Calu3 (cell line): Measurements from ENCODE around the gene LLGL2. TPM values are rescaled to one million over a fixed set of nuclear protein-coding genes. Genes with fewer than 3 reads are reported as not detected.
A peak's percentile ranks its signal among the peaks of the same experiment; 100 is the strongest.

Experiments used
- BruUV-seq: library from RNA; stranded (reverse); fragments of 400-500 nt; replicated peaks from 2 replicates; lab custom pipeline; 2021; lab: Mats Ljungman, UMichigan
- CTCF ChIA-PET: fragments of 300-600 bp; sonication (Branson Sonifier 250); formaldehyde crosslinking; loops from one replicate; lab custom pipeline; 2022; ENCODE audit warnings: antibody characterized with exemption; lab: Charles Lee
- DNase-seq: peaks from one replicate; pipeline ENCODE4 v3.0.0; 2022
- H3K27ac Mint-ChIP-seq: one replicate; pipeline ENCODE4 v1.8.0; 2022; ENCODE audit warnings: mixed read lengths; ENCODE audit not compliant: unreplicated experiment
- H3K27me3 Mint-ChIP-seq: one replicate; pipeline ENCODE4 v1.8.0; 2022; ENCODE audit warnings: mixed read lengths; ENCODE audit not compliant: unreplicated experiment
- H3K36me3 Mint-ChIP-seq: one replicate; pipeline ENCODE4 v1.8.0; 2022; ENCODE audit warnings: mild to moderate bottlenecking, moderate library complexity, mixed read lengths; ENCODE audit not compliant: insufficient read depth, unreplicated experiment
- H3K4me1 Mint-ChIP-seq: one replicate; pipeline ENCODE4 v1.8.0; 2022; ENCODE audit warnings: mild to moderate bottlenecking, low read depth, mixed read lengths; ENCODE audit not compliant: unreplicated experiment
- H3K4me3 Mint-ChIP-seq: one replicate; pipeline ENCODE4 v1.8.0; 2022; ENCODE audit warnings: mild to moderate bottlenecking, low read depth, moderate library complexity, mixed read lengths; ENCODE audit not compliant: unreplicated experiment
- H3K9me3 Mint-ChIP-seq: one replicate; pipeline ENCODE4 v1.8.0; 2022; ENCODE audit warnings: low read depth, mixed read lengths; ENCODE audit not compliant: unreplicated experiment
- intact Hi-C: fragments of 100-400 bp; cut with micrococcal nuclease; formaldehyde crosslinking; loops from one replicate; pipeline ENCODE4 v1.10.0; 2022; ENCODE audit not compliant: unreplicated experiment
- total RNA-seq: library from RNA; stranded (reverse); gene quantifications from 2 replicates; pipeline ENCODE4 v1.2.3, GENCODE V29; 2022
- TF ChIP-seq, protein P1 (sequence below): fragments of 200-600 bp; IDR thresholded peaks from one replicate; pipeline ENCODE4 v1.8.0; 2022; ENCODE audit warnings: antibody characterized with exemption; ENCODE audit not compliant: unreplicated experiment

The LLGL2 gene
- total RNA-seq, 1 experiment from 2014 or later = 208 TPM

DNA sequence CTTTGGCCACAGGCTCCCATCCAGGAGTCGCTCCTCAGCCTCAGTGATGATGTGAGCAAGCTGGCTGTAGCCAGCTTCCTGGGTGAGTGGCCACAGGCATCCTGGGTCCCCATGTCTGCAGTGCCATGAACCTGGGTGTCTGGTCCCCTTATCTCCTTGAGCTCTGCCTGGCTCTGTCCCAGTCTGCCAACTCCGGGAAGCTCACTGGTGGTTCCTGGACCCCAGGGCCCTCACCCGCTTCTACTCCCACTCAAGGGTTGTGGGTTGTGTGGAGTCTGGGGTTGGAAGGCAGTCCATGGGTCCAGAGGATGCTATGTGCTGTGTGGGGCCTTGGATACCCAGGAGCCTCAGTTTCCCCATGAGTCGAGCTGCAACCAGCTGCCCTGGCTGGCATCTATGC, 96.0 kb downstream of the LLGL2 start:
- no TSS peak for BruUV-seq
- intact Hi-C loops = no loop called here
- H3K36me3 Mint-ChIP-seq = peaks cover 50% of the 10 kb centered on the region
- no peaks in the 10 kb centered on the region for H3K27me3 Mint-ChIP-seq
- TF ChIP-seq, protein P1, sequence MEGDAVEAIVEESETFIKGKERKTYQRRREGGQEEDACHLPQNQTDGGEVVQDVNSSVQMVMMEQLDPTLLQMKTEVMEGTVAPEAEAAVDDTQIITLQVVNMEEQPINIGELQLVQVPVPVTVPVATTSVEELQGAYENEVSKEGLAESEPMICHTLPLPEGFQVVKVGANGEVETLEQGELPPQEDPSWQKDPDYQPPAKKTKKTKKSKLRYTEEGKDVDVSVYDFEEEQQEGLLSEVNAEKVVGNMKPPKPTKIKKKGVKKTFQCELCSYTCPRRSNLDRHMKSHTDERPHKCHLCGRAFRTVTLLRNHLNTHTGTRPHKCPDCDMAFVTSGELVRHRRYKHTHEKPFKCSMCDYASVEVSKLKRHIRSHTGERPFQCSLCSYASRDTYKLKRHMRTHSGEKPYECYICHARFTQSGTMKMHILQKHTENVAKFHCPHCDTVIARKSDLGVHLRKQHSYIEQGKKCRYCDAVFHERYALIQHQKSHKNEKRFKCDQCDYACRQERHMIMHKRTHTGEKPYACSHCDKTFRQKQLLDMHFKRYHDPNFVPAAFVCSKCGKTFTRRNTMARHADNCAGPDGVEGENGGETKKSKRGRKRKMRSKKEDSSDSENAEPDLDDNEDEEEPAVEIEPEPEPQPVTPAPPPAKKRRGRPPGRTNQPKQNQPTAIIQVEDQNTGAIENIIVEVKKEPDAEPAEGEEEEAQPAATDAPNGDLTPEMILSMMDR = no peak
- no peaks in the 10 kb centered on the region for H3K9me3 Mint-ChIP-seq
- peaks cover 29% of the 10 kb centered on the region for H3K4me1 Mint-ChIP-seq
- no peak overlapping the region for H3K27ac Mint-ChIP-seq
- H3K4me3 Mint-ChIP-seq = no peak overlapping the region
- CTCF ChIA-PET = interaction anchor here (0.5 to 1.8 kb wide), 4 partner anchors 8 to 96 kb away, joined by 3 to 7 read pairs (median 6); partner anchors contain the start of genes LLGL2 and SMIM5
- DNase-seq = no peak

DNA sequence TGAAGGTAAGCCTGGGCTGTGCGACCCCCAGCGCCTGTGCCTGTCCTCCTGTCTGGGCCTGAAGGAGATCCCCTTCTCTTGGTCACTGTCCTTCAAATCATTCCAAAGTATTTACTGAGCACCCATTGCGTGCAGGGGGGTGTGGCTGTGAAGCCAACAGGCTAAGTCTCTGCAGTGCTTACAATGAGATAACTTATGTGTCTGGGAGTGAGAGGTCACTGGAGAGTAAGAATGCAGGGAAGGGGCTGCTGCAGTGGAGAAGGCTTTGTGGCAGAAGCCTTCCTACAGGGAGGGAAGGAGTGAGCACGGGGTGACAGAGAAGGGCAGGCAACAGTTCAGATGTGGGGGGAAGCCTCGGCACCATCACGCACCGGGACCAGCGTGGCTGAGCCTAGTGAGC, 96.6 kb downstream of the LLGL2 start:
- Mint-ChIP-seq H3K27me3 (no peaks in the 10 kb centered on the region), H3K27ac (no peak overlapping the region), H3K36me3 (peaks cover 47% of the 10 kb centered on the region), H3K9me3 (no peaks in the 10 kb centered on the region), H3K4me3 (no peak overlapping the region), H3K4me1 (peaks cover 23% of the 10 kb centered on the region)
- no peak for DNase-seq
- CTCF ChIA-PET = interaction anchor here (1.0 to 1.8 kb wide), 3 partner anchors 8 to 21 kb away, joined by 3 to 7 read pairs (median 7); partner anchors contain the start of gene SMIM5
- intact Hi-C loops = no loop called here
- TF ChIP-seq, protein P1 = no peak
- BruUV-seq = no TSS peak

- H3K27ac Mint-ChIP-seq = peak overlapping the region; percentile 26
- H3K4me3 Mint-ChIP-seq = no peak overlapping the region
- BruUV-seq = no TSS peak
Measured at GRCh38 chr17:75622771-75623273, 97.3 kb downstream of the LLGL2 start.

DNA sequence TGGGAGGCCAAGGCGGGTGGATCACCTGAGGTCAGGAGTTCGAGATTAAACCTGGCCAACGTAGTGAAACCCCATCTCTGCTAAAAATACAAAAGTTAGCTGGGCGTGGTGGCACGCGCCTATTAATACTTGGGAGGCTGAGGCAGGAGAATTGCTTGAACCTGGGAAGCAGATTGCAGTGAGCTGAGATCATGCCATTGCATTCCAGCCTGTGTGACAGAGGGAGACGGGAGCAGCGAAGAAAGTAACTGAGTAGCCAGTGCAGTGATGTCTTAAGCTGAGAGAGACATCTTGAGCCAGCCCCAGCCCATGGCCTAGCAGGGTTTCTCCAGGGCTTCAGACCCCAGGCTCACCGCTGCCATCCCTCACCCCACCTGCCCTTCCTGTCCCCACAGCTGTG, 97.9 kb downstream of the LLGL2 start:
- Mint-ChIP-seq H3K4me3 (no peak overlapping the region), H3K9me3 (no peaks in the 10 kb centered on the region), H3K27ac (no peak overlapping the region), H3K36me3 (peaks cover 48% of the 10 kb centered on the region), H3K27me3 (no peaks in the 10 kb centered on the region), H3K4me1 (peaks cover 13% of the 10 kb centered on the region)
- DNase-seq = no peak
- intact Hi-C loops = no loop called here
- CTCF ChIA-PET = interaction anchor here (1.0 to 1.4 kb wide), 2 partner anchors 10 to 22 kb away, joined by 4 to 6 read pairs; partner anchors contain the start of gene SMIM5
- no TSS peak for BruUV-seq
- TF ChIP-seq, protein P1 = no peak

More at GRCh38 chr17:75622771-75623273, 97.3 kb downstream of the LLGL2 start:
- intact Hi-C loops = no loop called here
- Mint-ChIP-seq H3K9me3 (no peaks in the 10 kb centered on the region), H3K27me3 (no peaks in the 10 kb centered on the region), H3K4me1 (peaks cover 15% of the 10 kb centered on the region), H3K36me3 (peaks cover 46% of the 10 kb centered on the region)
- TF ChIP-seq, protein P1 = no peak
- no peak for DNase-seq
- CTCF ChIA-PET = interaction anchor here (1.0 kb wide), 1 partner anchor 21 kb away, joined by 4 read pairs; no protein-coding TSS in a partner anchor
